HepG2 (cell line): ENCODE data around the gene SLC39A2. TPM values are rescaled to one million over a fixed set of nuclear protein-coding genes. Genes with fewer than 3 reads are reported as not detected.

Experiments
- BHLHE40 ChIP-seq: IDR thresholded peaks from 2 replicates; pipeline ENCODE4 v1.6.1; 2011; ENCODE audit warnings: low read length, improper control_type of control experiment
- BORCS8-MEF2B ChIP-seq: sonication (generic); formaldehyde crosslinking; IDR thresholded peaks from 2 replicates; pipeline ENCODE4 v1.8.0; 2022; ENCODE audit warnings: mild to moderate bottlenecking, missing genetic modification reagents
- DNMT1 ChIP-seq: sonication (generic); formaldehyde crosslinking; IDR thresholded peaks from 2 replicates; pipeline ENCODE4 v1.5.1; 2020; ENCODE audit warnings: mild to moderate bottlenecking, missing genetic modification reagents
- FOXK1 ChIP-seq: sonication (generic); formaldehyde crosslinking; IDR thresholded peaks from 2 replicates; pipeline ENCODE4 v1.4.0; 2020; ENCODE audit warnings: low read depth, missing genetic modification reagents, borderline replicate concordance
- PHF5A ChIP-seq: IDR thresholded peaks from one replicate; pipeline ENCODE4 v1.6.1; 2018; ENCODE audit warnings: low read depth, missing genetic modification reagents; ENCODE audit not compliant: unreplicated experiment
- PITX1 ChIP-seq: sonication (generic); formaldehyde crosslinking; IDR thresholded peaks from 2 replicates; pipeline ENCODE4 v1.5.1; 2020; ENCODE audit warnings: mild to moderate bottlenecking, missing genetic modification reagents
- POLR2A ChIP-seq, 2 experiments: IDR thresholded peaks; 2 replicates each; pipeline ENCODE4 v1.6.1; 2011; ENCODE audit warnings: low read depth in 2 of 2, low read length in 2 of 2, mild to moderate bottlenecking in 1 of 2, moderate library complexity in 1 of 2; ENCODE audit not compliant: insufficient read depth in 1 of 2
- RBM39 ChIP-seq: fragments of 200-400 bp; formaldehyde crosslinking; IDR thresholded peaks from one replicate; pipeline ENCODE4 v1.6.1; 2018; ENCODE audit warnings: antibody characterized with exemption, mild to moderate bottlenecking, low read depth, low read length; ENCODE audit not compliant: poor library complexity, severe bottlenecking
- SMYD3 ChIP-seq: sonication (generic); formaldehyde crosslinking; IDR thresholded peaks from 2 replicates; pipeline ENCODE4 v1.8.1; 2023; ENCODE audit warnings: mild to moderate bottlenecking, missing genetic modification reagents
- SP140L ChIP-seq: sonication (generic); formaldehyde crosslinking; IDR thresholded peaks from 2 replicates; pipeline ENCODE4 v1.4.0; 2020; ENCODE audit warnings: missing genetic modification reagents, borderline replicate concordance
- ZBTB20 ChIP-seq: sonication (generic); formaldehyde crosslinking; IDR thresholded peaks from 2 replicates; pipeline ENCODE4 v1.8.1; 2023; ENCODE audit warnings: missing genetic modification reagents, low read depth, mild to moderate bottlenecking, borderline replicate concordance
- ZFP41 ChIP-seq: sonication (generic); formaldehyde crosslinking; IDR thresholded peaks from 2 replicates; pipeline ENCODE4 v1.4.0; 2020; ENCODE audit warnings: mild to moderate bottlenecking, missing genetic modification reagents, borderline replicate concordance
- ZFP82 ChIP-seq: sonication (generic); formaldehyde crosslinking; IDR thresholded peaks from 2 replicates; pipeline ENCODE4 v1.5.1; 2020; ENCODE audit warnings: mild to moderate bottlenecking, missing genetic modification reagents, borderline replicate concordance
- ZNF660 ChIP-seq: sonication (generic); formaldehyde crosslinking; IDR thresholded peaks from 2 replicates; pipeline ENCODE4 v1.5.1; 2020; ENCODE audit warnings: mild to moderate bottlenecking, low read depth, missing genetic modification reagents, borderline replicate concordance
- ZNF761 ChIP-seq: sonication (generic); formaldehyde crosslinking; conservative IDR thresholded peaks from 2 replicates; pipeline ENCODE4 v1.4.0; 2020; ENCODE audit warnings: mild to moderate bottlenecking, missing genetic modification reagents
- ZNF775 ChIP-seq: sonication (generic); formaldehyde crosslinking; IDR thresholded peaks from 2 replicates; pipeline ENCODE4 v1.4.0; 2020; ENCODE audit warnings: missing genetic modification reagents, mild to moderate bottlenecking, moderate library complexity, borderline replicate concordance
- polyA plus RNA-seq, 8 experiments: library from polyadenylated mRNA; depleted of rRNA in 3 of 8; stranded (reverse) in 7 of 8; unstranded in 1 of 8; fragments of >200 nt; fragmentation: Illumina TruSeq in 4 of 8; extraction: Trizol in 4 of 8; gene quantifications; 2 replicates each; pipeline versions ENCODE4 v1.2.1 to v1.2.3, GENCODE V29; 2011 to 2016; ENCODE audit warnings: low read depth in 4 of 8, missing spikeins in 1 of 8, mixed read lengths in 1 of 8; ENCODE audit not compliant: insufficient read depth in 1 of 8
- total RNA-seq, 5 experiments: library from RNA; depleted of rRNA; stranded (reverse); fragments of >200 nt; fragmentation: Illumina TruSeq; extraction: Trizol; gene quantifications; 2 replicates each; pipeline ENCODE4 v1.2.3, GENCODE V29; 2016; ENCODE audit warnings: low read depth in 1 of 5
- TF ChIP-seq, protein P1 (sequence below): IDR thresholded peaks from 2 replicates; pipeline ENCODE4 v1.4.0; 2020; ENCODE audit warnings: mild to moderate bottlenecking, missing genetic modification reagents

Gene SLC39A2
- total and polyA plus RNA-seq, 2 of the 13 experiments (the other 11 are each of a cell fraction or from before 2014, with no cell fraction given): 0.08 to 0.11 TPM

GRCh38 chr14:20970983-20971704, 27.9 kb upstream of the SLC39A2 start (continued):
- peak; percentile 98 for TF ChIP-seq RBM39
- TF ChIP-seq FOXK1 (CRISPR knock-in tag): no peak
- no peak for TF ChIP-seq PHF5A (CRISPR knock-in tag)
- TF ChIP-seq ZNF775 (CRISPR knock-in tag): no peak
- TF ChIP-seq ZNF660 (CRISPR knock-in tag): no peak
- peak; percentile 13; the same call in 1 of the 2 replicates for TF ChIP-seq DNMT1
- TF ChIP-seq POLR2A (IDR thresholded peaks at IDR 0.05; ENCODE audit: insufficient read depth in 1 of 2, low read depth in 2 of 2, low read length in 2 of 2): 0 out of 4 replicates have a peak, but pooled peaks of 1 of the 2 experiments have one; percentile 0
- TF ChIP-seq SP140L (CRISPR knock-in tag): peak; percentile 55; the same call in 1 of the 2 replicates
- peak; percentile 26; the same call in 1 of the 2 replicates for TF ChIP-seq PITX1
- TF ChIP-seq ZNF761 (CRISPR knock-in tag): 0 out of 2 replicates have a peak, but pooled peaks have one; percentile 62
- no peak for TF ChIP-seq ZFP82
- TF ChIP-seq ZFP41 (CRISPR knock-in tag): no peak
- 0 out of 2 replicates have a peak, but pooled peaks have one; percentile 20 for TF ChIP-seq BHLHE40
- TF ChIP-seq, protein P1, sequence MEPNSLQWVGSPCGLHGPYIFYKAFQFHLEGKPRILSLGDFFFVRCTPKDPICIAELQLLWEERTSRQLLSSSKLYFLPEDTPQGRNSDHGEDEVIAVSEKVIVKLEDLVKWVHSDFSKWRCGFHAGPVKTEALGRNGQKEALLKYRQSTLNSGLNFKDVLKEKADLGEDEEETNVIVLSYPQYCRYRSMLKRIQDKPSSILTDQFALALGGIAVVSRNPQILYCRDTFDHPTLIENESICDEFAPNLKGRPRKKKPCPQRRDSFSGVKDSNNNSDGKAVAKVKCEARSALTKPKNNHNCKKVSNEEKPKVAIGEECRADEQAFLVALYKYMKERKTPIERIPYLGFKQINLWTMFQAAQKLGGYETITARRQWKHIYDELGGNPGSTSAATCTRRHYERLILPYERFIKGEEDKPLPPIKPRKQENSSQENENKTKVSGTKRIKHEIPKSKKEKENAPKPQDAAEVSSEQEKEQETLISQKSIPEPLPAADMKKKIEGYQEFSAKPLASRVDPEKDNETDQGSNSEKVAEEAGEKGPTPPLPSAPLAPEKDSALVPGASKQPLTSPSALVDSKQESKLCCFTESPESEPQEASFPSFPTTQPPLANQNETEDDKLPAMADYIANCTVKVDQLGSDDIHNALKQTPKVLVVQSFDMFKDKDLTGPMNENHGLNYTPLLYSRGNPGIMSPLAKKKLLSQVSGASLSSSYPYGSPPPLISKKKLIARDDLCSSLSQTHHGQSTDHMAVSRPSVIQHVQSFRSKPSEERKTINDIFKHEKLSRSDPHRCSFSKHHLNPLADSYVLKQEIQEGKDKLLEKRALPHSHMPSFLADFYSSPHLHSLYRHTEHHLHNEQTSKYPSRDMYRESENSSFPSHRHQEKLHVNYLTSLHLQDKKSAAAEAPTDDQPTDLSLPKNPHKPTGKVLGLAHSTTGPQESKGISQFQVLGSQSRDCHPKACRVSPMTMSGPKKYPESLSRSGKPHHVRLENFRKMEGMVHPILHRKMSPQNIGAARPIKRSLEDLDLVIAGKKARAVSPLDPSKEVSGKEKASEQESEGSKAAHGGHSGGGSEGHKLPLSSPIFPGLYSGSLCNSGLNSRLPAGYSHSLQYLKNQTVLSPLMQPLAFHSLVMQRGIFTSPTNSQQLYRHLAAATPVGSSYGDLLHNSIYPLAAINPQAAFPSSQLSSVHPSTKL (CRISPR knock-in tag): peak; percentile 44; the same call in 1 of the 2 replicates
- 0 out of 2 replicates have a peak, but pooled peaks have one; percentile 12 for TF ChIP-seq ZBTB20 (CRISPR knock-in tag)
- peak; percentile 12 for TF ChIP-seq BORCS8-MEF2B (CRISPR knock-in tag)
- TF ChIP-seq SMYD3 (CRISPR knock-in tag): no peak
